GM18870 (cell line): ENCODE data around the gene STK32A.
A peak's percentile ranks its signal among the peaks of the same experiment; 100 is the strongest.

Experiments
- ATAC-seq: cut with Tn5 transposase; IDR thresholded peaks from one replicate; pipeline ENCODE4 v1.9.1; 2021; ENCODE audit warnings: moderate library complexity; ENCODE audit not compliant: unreplicated experiment

Gene STK32A

DNA sequence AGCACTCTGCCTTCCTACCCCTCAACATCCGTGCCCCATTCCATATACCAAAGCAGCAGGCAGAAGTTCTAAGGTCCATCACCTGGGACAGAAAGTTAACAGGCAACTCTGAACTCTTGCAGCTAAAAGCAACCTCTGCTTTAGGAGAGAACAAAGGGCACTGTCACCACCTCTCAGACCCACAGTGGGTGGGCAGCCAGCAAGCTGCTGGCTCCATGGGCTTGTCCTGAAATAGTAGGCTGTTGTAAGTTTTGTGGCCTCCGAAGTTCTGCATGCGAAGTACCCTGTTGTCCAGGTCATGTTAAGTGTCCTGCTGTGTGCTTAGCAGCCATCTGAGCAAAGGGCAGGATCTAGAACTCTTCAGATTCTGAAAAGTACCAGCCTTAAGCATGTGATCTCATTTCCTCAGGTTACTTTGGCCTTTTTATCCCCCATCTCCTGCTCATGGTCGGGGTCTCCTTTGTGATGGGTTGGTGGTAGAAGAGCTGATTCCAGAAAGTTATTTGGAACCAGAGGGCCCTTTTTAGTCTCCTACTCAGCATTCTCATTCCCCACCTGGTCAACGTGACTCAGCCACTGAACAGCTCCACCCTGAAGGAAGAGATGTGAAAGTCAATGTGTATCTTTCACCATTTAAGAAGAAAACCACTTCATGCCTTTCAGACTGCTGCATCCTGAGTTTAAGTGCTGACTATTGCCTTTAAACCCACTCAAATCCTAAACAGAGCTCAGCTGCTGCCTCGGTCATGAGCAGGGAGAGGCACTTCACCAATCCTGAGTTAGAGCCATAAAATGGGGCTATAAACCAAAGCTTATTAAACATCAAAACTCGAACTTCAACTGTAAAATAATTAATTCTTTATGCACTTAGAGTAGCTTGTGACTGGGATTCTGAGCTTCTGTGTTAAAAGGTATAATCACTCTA lies 153.6 kb downstream of the STK32A start:
- ATAC-seq, result no peak

DNA sequence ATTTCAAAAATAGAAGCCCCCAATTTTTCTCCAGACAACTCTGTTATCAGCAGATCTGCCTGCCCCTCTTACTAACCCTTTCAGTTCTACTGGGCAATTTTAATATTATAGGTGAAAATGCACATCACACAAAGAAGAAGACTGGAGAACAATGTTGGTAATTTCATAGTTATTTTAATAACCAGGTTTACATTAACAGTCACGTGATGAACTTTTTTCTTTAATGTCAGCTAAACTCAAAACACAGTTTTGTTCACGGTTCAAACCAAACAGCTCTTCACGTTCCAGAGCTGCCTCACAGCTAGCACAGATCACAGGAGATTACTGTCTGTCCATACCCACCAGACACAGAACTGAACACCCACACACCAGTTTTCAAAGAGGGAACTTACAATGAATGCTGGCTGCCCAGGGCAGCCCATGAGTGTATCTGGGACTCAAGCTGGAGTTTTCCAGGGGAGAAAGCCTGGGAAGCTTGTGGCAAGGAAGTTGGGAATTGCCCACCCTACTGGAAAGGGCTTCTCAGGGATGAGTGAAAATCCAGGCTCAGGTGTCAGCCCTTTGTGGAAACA lies 155.9 kb downstream of the STK32A start:
- no peak for ATAC-seq

DNA sequence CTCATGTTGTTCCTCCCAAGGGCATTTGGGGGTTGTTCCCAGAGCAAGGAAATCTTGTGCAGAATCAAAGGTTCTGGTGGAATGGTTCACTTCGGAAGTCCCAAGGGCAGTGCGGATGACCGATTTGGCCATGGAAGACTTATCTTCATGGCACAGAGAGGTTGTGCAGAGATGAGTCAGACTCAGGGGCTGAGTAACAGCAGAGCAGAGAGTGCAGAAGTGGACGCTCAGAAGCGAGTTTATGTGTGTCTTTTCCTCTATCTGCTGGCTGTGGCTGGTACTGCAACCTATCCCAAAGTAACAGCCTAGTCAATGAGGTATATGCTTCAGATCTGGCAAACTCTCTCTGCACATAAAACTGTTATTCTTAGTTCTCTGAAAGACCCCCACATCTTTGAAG lies 157.0 kb downstream of the STK32A start:
- ATAC-seq, result peak; percentile 96

DNA sequence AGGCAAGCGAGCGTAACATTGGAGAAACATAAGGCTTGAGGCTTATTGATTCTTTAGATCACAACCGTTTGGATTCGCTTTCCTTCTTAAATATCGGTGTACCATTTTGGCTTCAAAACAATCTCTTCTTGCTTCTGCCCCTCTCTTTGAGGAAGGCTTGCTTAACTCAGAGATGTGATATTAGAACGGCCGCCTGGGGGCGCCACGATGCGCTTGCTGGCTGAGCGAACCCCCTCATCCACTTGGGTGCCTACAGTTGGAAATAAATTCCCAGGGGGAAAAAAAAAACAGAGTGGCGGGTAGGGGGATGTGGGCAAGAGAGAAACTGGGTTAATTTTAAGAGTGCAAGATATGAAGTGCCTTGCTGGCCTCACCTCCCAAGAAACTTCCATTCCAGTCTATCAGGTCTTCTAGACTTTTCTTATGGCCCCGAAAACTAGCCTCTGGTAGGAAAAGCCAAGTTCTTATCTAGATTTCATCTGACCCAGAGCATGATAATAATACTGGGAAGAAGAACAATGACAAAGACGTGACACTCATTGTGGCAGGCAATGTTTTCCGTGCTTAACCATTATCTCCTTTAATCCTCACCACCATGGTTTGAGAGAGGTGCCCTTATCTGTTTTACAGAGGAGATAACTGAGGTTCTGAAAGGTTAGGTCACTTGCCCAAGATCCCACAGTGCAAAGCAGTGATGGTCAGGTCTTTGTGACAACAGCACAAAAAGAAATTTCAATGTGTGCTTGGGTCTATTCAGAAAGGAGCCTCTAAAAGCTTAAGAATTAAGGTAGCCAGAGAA lies 159.2 kb downstream of the STK32A start:
- ATAC-seq, result no peak

DNA sequence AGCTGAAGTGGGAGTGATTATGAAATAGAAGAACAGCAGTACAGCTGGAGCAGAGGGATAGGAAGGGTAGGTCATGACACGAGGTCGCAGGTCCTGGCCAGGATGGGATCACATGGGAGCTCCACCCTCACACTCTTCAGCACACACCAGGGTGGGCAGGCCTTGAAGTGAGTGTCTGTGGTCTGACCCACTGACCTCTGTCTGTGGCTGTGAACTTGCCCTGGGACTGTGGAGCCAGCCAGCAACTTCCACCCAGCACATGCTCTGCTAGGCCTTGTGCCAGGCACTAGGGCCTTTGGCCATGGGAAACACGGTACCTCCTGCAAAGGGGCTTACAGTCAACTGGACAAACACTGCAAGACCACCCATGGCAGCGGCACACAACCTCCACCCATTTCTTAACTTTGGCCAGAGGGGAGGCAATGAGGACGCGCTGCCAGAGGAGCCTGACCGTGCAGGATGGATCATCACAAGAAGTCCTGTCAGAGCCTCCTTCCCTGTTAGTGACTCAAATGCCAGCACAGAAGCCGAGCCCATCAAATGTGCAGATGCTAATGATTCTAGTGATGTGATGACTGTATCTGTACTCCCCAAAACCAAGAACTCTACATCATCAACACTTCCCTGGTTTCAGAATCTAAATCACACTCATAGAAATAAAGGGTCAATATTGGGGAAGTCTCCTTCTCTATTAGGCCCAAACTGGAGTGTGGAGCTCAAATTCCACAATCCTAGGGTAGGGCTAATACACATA lies 161.4 kb downstream of the STK32A start:
- ATAC-seq, result no peak

DNA sequence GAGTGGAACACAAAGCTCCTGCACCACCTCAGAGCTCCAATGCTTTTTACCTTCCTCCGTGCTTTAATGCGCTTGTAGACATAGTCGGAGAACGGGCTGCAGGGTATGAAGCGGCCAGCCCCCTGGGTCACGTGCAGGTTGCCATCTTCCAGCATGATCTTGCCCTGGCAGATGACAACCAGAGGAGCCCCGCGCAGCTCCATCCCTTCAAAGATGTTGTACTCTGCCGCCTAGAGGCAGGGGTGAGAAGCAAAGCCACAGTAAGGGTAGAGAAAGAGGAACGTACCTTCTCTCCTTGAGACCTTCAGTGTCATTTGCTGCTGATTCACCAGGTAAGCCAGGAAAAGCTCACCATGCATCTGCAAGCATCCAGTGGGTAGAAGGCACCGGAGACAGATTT lies 162.8 kb downstream of the STK32A start:
- no peak for ATAC-seq

DNA sequence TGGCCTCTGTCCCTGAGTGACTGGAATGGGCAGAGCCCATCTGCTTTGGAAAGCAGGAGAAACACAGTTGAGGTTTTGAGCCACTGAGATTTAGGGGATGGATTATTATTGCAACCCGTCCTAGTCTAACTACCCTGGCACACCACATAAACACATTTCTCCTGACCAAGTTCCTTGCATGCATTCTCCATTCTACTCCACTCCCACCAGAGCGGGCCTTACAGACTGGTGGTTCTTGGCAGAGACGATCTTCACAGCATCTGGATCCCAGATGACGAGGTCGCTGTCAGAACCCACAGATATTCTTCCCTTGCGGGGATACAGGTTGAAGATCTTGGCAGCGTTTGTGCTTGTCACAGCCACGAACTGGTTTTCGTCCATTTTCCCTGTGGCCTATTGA lies 164.0 kb downstream of the STK32A start:
- no peak for ATAC-seq

DNA sequence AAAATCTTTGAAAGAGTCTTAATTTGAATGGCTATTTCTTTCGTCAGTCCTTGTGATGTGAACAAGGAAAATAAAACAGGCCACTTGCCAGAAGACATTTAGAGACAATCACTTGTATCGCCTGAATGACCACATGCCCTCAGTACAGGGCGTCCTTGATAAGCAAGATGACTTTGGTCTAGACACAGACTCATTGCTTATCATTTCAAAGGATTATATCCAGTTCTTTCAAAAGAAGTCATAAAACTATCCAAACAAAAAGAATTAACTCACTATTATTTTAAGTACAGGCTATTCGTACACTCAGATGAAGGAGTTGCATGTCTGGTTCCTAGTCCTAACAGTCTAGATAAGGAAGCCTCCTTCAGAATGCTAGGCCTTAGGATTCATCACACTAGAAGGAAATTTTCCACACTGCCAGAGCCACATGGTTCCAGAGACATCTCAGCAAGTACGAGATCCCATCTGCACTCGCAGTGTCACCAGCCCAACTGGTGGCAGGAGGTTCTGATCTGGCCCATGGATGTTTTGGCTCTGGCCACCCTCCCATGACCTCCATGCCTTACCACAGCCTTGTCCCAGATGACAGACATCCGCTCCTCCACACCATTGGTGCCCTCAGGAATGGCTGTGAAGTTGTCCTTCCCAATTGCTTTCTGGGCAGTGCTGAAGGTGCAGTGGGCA lies 165.4 kb downstream of the STK32A start:
- no peak for ATAC-seq

DNA sequence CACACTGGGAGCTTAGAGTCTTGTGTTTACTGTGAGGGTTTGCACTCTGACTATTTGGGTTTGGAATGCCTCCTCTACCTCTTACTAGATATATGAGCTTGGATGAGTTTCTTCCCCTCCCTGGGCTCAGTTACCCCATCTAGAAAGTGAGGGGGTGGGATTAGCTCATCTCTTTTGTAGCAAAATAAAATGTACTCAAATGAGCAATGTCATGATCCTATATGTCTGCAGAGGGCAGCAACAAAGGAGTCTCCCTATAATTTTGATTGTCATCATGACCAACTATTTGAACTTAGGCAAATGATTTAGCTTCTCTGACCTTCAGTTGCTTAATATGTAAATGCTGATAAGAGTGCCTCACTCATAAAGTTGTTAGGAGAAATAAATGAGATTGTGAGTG lies 166.1 kb downstream of the STK32A start:
- ATAC-seq, result no peak

DNA sequence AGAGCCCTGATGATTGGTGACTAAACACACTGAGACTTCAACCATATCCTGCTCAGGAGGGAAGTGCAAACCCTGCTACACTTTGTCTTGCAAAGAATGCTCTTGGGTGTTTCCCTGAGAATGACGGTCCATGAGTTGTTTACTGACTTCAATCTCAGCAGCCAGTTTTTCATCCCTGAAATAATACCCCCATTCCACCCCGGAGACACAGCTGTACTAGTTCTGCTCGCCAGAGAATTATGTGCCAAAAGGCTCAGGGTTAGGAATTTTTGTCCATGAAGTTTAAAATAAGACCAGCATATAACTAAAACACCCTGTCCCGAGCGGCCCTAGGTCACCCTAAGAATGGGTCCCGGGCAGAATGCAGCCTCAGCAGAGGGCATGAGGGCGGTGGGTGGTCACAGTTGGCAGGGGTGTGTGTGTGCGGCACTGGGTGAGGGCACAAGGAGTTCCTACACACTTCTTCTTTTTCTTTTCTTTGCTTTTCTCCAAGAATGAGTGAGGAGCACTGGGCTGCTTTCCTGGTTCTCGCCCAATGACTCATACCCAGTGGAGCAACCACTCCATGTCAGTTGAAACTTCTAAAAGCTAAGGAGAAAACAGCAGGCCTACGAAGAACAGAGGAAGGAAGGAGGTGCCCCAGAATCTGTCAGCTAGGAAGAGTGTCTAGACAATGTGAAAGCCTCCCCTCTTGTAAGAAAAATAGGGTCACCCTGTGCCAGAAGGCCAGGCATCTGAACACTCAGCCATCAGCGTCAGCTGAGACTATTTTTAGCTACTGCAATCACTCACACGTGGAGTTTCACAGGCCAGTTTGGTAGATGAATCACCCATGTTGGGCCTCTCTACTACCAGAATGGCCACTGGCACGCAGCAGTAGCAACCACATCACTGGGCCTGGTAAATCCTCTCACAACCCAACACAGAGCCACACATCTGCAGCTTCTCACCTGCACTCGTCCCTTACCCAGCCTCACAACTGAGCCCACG lies 169.1 kb downstream of the STK32A start:
- ATAC-seq, result peak; percentile 90

DNA sequence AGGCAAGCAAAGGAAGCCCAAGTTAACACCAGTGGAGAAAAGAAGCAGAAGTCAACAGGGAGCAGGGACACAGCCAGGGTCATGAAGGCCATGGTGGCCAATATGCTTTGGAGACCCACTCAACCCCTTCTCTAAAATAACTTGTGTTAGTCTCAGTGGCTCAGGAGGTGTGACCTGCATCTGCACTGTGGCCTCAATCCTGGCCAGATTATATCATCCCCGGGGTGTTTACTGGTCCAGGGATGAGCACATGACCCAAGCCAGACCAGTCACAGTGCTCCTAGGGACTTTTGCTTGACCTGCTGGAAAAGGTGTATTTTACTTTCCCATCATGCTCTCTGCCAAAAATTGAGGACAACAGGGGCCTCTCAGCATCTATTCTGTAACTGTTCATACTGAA lies 169.9 kb downstream of the STK32A start:
- peak; percentile 6 for ATAC-seq

DNA sequence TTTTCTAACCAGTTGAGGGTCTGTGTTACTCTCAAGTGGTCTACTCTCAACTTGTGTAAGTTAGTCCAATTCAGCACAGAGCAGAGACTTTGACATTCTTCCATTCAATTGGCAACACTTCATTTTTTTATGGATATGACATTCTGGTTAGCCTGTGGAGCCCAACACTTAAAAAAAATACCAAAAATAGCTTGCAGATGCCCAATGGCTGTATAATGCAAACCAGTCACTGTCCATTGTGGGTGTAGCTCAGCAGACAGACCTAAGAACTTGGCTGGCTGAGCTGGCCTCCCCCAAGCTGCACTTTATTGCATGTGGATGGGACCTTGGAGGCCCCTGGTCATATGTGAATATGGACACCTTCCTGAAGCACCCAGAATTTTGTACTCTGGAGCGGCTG lies 171.8 kb downstream of the STK32A start:
- no peak for ATAC-seq

DNA sequence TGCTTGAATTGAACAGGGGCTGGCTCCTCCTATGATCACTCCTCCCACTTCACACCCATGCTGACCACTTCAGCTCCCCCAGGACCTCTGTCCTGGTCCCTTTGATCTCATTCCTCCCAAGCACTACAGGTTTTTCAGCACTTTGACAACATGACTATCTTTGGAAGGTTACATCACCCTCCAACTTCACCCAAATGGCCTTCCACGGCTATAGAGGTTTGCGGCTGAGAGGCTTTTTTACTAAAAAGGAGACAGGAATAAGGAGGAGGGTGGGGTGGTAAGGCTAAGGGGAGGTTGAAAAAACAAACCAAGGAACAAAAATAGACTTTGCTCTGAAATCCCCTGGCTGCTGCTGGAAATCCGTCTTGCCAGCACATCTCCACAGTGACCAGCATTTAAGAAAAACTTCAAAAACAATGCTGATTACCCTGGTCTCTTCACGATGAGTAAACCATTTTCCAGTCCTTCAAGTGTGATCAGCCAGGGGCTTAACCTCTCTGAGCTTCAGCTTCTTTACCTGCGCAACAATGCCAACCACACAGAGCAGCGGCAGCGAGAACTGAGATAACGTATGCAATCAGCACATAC lies 172.4 kb downstream of the STK32A start:
- peak; percentile 27 for ATAC-seq

DNA sequence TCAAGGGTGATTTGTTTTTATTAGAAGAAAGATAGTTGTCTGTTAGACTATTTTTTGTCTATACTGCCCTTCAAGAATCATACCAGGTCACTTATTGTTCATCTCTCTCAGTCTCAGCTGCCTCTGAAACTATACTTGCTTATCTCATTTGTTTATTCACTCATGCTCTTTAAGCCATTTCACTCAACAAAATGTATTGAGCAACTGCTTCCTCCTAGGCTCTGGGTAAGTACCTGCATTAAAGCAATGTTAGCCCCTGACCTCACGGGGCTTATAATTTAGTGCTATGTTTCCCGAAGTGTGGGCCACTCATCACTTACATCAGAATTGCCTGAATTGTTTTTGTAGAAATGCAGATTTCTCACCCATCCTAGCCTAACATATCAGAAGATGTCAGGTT lies 174.2 kb downstream of the STK32A start:
- no peak for ATAC-seq

DNA sequence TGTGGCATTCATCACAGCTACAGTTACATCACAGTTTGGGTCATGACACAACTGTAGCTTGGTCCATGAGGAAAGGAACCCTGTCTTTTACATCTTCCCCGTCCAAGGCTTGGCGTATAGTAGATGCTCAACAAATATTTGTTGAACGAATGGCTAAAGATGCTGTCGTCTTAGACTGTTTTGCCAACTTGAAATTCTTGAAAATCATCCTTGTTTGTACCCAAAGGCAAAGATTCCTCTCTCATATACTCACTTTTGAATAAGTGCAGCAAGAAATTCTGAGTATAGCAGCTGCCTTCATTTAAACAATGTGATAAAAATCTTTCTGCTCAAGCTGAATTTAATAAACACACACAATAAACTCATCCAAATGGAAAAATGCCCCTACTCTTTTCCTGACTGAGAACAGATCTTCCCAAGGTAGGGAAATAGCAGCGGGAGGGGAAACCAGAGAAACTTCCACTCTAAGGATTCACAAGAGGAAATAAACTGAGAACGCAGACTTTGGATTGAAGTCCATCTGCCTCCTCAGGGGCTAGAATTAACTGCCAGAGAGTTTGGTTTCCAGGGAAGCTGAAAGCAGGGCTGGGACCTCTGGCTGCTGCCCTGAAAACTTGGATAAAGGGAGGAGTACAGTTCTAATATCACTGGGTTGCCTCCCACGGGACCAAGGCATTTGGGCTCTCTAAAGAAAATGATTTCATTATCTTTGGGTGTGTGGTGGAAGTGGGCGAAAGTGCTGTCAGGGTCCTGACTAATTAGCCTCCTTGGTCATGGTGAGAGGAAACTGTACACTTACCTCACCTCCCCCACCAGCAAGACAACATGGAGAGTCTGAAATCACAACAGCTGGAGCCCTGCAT lies 175.9 kb downstream of the STK32A start:
- ATAC-seq, result no peak

DNA sequence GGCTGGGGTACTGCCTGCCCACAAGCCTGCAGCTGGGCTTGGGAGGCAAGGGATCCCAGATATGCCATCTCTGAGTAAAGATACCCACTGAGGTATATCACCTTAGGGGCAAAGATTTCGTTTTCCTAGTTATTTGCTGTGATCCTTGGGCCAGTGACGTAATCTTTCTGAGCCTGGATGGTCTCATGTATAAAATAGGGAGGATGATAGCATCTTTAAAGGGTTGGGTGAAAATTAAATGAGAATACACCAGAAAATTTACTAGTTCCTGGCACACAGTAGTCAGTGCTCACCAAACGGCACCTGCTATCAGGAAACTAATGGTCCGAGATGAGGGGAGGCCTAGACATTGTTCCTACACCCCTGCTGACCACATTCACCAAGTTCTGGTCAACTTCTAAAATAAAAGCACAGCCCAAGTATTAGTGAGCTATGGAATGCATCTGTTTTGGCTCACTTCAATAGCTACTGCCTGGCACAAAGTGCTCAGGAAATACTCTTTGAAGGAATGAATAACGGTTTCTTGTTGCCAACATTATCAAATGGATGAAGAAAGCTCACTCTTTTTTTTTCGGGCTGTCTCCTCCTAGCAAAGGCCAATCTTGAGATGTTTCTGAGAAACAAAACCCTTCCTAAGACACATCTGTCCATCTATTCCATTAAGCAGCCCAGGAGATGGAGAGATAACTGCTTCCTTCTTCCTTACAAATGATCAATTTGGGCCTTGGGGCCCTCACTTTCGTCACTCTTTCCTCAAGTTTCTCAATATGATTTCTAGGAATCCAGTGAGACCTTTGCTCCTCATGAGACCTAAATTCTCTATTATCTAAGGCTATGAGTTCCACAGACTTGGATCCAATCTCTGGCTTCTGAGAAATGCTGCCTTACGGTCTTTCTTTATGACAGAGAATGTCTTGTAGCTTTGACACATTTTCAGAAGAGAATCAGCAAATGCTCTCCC lies 176.8 kb downstream of the STK32A start:
- no peak for ATAC-seq

DNA sequence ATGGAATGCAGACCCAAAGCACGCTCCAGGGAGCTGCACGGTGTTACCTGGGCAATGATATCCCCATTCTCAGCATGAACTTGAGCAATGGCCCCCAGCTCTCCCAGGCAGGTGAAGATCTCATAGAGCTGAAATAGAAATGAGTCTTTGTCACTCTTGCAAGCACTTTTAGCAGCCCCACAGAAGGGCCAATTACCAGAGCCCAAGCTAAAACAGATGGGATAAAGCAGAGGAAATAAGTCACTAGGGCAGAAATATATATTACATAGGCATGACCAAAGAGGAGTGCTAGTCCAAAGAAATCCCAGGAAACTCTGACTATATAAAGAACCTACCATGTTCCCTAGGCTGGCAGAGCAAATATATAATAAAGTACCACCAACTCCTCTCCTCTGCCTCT lies 177.7 kb downstream of the STK32A start:
- ATAC-seq, result no peak
